ENCODE results near the gene NIPAL3.
"Not testable (repeated sequence)": the region's sequence is repeated elsewhere in the genome, so short reads cannot be mapped to it uniquely, and the experiment has no call there.

NIPAL3 gene

DNA sequence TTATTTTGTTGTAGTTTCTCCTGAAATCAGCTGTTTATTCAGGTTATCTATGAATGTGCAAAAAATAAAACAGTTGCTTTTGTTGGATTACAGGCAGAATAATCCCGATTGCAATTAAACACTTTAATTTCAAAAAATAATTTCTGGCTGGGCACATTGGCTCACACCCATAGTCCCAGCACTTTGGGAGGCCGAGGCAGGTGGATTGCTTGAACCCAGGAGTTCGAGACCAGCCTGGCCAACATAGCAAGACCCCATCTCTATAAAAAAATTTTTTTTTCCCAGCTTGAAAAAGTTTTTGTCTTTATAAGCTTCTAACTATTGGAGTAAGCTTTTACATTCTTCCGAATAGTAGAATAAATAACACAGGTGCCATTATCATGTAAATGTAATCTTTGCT is 102.3 kb downstream of the NIPAL3 start:
- DNase-seq (no peak), ATAC-seq (no peak)

- ATAC-seq, DNase-seq: not testable (repeated sequence)
Measured at GRCh38 chr1:24520282-24520681, 104.7 kb downstream of the NIPAL3 start.

Data from stimulated activated naive CD8-positive, alpha-beta T cell treated with anti-CD3 and anti-CD28 coated beads, Interleukin-15, Interleukin-2, amounts not matched to agents 100 U/mL and 50 U/mL, for 24 hours (primary cell).